ENCODE results near the gene ADD3.

ADD3 gene

GRCh38 chr10:110051487-110051886, 43.7 kb downstream of the ADD3 start:
- Histone ChIP-seq H3K4me1 (ENCODE audit: insufficient read depth, low read length, severe bottlenecking) (no peaks in the 10 kb centered on the region), H3K4me2 (ENCODE audit: low read length) (no peak overlapping the region), H3K9ac (ENCODE audit: low read length) (no peak overlapping the region), H3K9me3 (ENCODE audit: low read length) (no peaks in the 10 kb centered on the region), H3K27me3 (ENCODE audit: insufficient read depth, low read length) (no peaks in the 10 kb centered on the region), H3K79me2 (ENCODE audit: insufficient read depth, low read length) (peaks cover 22% of the 10 kb centered on the region), H3K9me2 (ENCODE audit: low read depth, low read length) (no peaks in the 10 kb centered on the region), H4K20me1 (ENCODE audit: insufficient read depth, low read length) (no peaks in the 10 kb centered on the region), H3K4me3 (ENCODE audit: low read depth, low read length, poor library complexity, severe bottlenecking) (no peak overlapping the region), H2AFZ (ENCODE audit: low read length) (no peak overlapping the region), H3F3A (ENCODE audit: insufficient read depth, low read length) (no peaks in the 10 kb centered on the region), H3K36me3 (ENCODE audit: insufficient read depth, low read length) (peaks cover 7% of the 10 kb centered on the region; the same call in 1 of the 2 replicates), H3K27ac (ENCODE audit: low read depth, low read length, poor library complexity, severe bottlenecking) (no peak overlapping the region)
- no peak for TF ChIP-seq EZH2 (IDR thresholded peaks at IDR 0.05; ENCODE audit: borderline replicate concordance, low read length)
- no peak for TF ChIP-seq CTCF (IDR thresholded peaks at IDR 0.05; ENCODE audit: low read length)

GRCh38 chr10:110052916-110053315, 45.1 kb downstream of the ADD3 start:
- Histone ChIP-seq H3F3A (ENCODE audit: insufficient read depth, low read length) (no peaks in the 10 kb centered on the region), H3K27me3 (ENCODE audit: insufficient read depth, low read length) (no peaks in the 10 kb centered on the region), H3K4me3 (ENCODE audit: low read depth, low read length, poor library complexity, severe bottlenecking) (no peak overlapping the region), H4K20me1 (ENCODE audit: insufficient read depth, low read length) (no peaks in the 10 kb centered on the region), H3K36me3 (ENCODE audit: insufficient read depth, low read length) (peaks cover 5% of the 10 kb centered on the region; the same call in 1 of the 2 replicates), H3K9ac (ENCODE audit: low read length) (no peak overlapping the region), H3K9me3 (ENCODE audit: low read length) (no peaks in the 10 kb centered on the region), H2AFZ (ENCODE audit: low read length) (no peak overlapping the region), H3K27ac (ENCODE audit: low read depth, low read length, poor library complexity, severe bottlenecking) (no peak overlapping the region), H3K4me1 (ENCODE audit: insufficient read depth, low read length, severe bottlenecking) (peaks cover 11% of the 10 kb centered on the region), H3K9me2 (ENCODE audit: low read depth, low read length) (no peaks in the 10 kb centered on the region), H3K79me2 (ENCODE audit: insufficient read depth, low read length) (peaks cover 19% of the 10 kb centered on the region), H3K4me2 (ENCODE audit: low read length) (no peak overlapping the region)
- TF ChIP-seq EZH2 (IDR thresholded peaks at IDR 0.05; ENCODE audit: borderline replicate concordance, low read length), result no peak
- TF ChIP-seq CTCF (IDR thresholded peaks at IDR 0.05; ENCODE audit: low read length), result no peak

- Histone ChIP-seq H2AFZ (ENCODE audit: low read length) (no peak overlapping the region), H3K9me3 (ENCODE audit: low read length) (no peaks in the 10 kb centered on the region)
These were observed 49.0 kb downstream of the ADD3 start for GRCh38 chr10:110056822-110057221.

More at GRCh38 chr10:110056822-110057221, 49.0 kb downstream of the ADD3 start:
- Histone ChIP-seq H3K4me3 (ENCODE audit: low read depth, low read length, poor library complexity, severe bottlenecking) (no peak overlapping the region), H3K36me3 (ENCODE audit: insufficient read depth, low read length) (no peaks in the 10 kb centered on the region), H3K27me3 (ENCODE audit: insufficient read depth, low read length) (no peaks in the 10 kb centered on the region), H3K9ac (ENCODE audit: low read length) (no peak overlapping the region), H3K27ac (ENCODE audit: low read depth, low read length, poor library complexity, severe bottlenecking) (no peak overlapping the region), H3K9me2 (ENCODE audit: low read depth, low read length) (no peaks in the 10 kb centered on the region), H3K4me1 (ENCODE audit: insufficient read depth, low read length, severe bottlenecking) (peaks cover 36% of the 10 kb centered on the region), H4K20me1 (ENCODE audit: insufficient read depth, low read length) (no peaks in the 10 kb centered on the region), H3K79me2 (ENCODE audit: insufficient read depth, low read length) (peaks cover 33% of the 10 kb centered on the region), H3F3A (ENCODE audit: insufficient read depth, low read length) (no peaks in the 10 kb centered on the region), H3K4me2 (ENCODE audit: low read length) (no peak overlapping the region)
- TF ChIP-seq EZH2 (IDR thresholded peaks at IDR 0.05; ENCODE audit: borderline replicate concordance, low read length) (no peak), CTCF (IDR thresholded peaks at IDR 0.05; ENCODE audit: low read length) (no peak)
